Astrocyte of the spinal cord (primary cell): ENCODE results near the gene ACSM5.

Source experiments
- DNase-seq: peaks from one replicate; pipeline ENCODE4 v3.0.0; 2011; ENCODE audit warnings: low read depth, low spot score
- H3K4me3 ChIP-seq: 2 replicates; pipeline ENCODE4 v1.5.1; 2011; ENCODE audit warnings: low read depth, mild to moderate bottlenecking, low read length, moderate library complexity
- in situ Hi-C: cut with HindIII; loops from 2 replicates; pipeline ENCODE4 v1.10.0; 2017; ENCODE audit warnings: low sequenced_read_pairs
- TF ChIP-seq, protein P1 (sequence below): IDR thresholded peaks from 2 replicates; pipeline ENCODE4 v1.5.1; 2012; ENCODE audit warnings: low read depth, mild to moderate bottlenecking, low read length, inconsistent platforms

Gene ACSM5

GRCh38 chr16:20409398-20410120 lies at the start of gene ACSM5:
Gene ACSM5 (plus strand): TSS chr16:20409534. CDS start chr16:20411485, 1,951 bp downstream.
- in situ Hi-C loops, result no loop called here
- TF ChIP-seq, protein P1, sequence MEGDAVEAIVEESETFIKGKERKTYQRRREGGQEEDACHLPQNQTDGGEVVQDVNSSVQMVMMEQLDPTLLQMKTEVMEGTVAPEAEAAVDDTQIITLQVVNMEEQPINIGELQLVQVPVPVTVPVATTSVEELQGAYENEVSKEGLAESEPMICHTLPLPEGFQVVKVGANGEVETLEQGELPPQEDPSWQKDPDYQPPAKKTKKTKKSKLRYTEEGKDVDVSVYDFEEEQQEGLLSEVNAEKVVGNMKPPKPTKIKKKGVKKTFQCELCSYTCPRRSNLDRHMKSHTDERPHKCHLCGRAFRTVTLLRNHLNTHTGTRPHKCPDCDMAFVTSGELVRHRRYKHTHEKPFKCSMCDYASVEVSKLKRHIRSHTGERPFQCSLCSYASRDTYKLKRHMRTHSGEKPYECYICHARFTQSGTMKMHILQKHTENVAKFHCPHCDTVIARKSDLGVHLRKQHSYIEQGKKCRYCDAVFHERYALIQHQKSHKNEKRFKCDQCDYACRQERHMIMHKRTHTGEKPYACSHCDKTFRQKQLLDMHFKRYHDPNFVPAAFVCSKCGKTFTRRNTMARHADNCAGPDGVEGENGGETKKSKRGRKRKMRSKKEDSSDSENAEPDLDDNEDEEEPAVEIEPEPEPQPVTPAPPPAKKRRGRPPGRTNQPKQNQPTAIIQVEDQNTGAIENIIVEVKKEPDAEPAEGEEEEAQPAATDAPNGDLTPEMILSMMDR, result no peak
- DNase-seq, result no peak
- H3K4me3 ChIP-seq, result no peak within 1 kb of the TSS

GRCh38 chr16:20359997-20360396 lies 49.3 kb upstream of the ACSM5 start:
- no peak overlapping the region for H3K4me3 ChIP-seq
- in situ Hi-C loops, result no loop called here
- DNase-seq, result no peak
- TF ChIP-seq, protein P1, result no peak

- in situ Hi-C loops, result no loop called here
- no peak for DNase-seq
- no peak overlapping the region for H3K4me3 ChIP-seq
- TF ChIP-seq, protein P1, result no peak
These were observed 46.1 kb upstream of the ACSM5 start for GRCh38 chr16:20363191-20363590.

DNA sequence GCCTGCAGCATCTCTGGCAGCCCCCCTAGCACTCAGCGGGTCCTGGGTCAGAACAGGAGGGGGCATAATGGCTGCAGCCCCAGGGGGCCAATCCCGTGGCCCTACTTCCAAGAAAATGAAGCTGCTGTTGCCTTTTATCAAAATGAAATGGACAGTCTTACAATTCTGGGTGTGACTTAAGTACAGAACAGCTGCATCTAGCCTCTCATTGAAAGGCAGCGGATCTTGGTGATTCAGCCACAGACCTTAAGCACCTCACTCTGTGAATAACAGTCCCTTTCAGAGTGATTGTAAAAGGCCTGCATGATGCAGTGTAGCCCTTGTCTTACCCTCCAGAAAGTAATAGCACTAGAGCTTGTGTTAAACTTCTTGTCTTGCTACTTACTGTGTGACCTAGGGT lies 45.3 kb upstream of the ACSM5 start:
- DNase-seq, result no peak
- TF ChIP-seq, protein P1, result no peak
- H3K4me3 ChIP-seq, result no peak overlapping the region
- in situ Hi-C loops, result no loop called here

GRCh38 chr16:20369452-20370054 lies 39.8 kb upstream of the ACSM5 start:
- in situ Hi-C loops, result no loop called here
- no peak for DNase-seq
- H3K4me3 ChIP-seq, result no peak overlapping the region
- TF ChIP-seq, protein P1, result no peak

DNA sequence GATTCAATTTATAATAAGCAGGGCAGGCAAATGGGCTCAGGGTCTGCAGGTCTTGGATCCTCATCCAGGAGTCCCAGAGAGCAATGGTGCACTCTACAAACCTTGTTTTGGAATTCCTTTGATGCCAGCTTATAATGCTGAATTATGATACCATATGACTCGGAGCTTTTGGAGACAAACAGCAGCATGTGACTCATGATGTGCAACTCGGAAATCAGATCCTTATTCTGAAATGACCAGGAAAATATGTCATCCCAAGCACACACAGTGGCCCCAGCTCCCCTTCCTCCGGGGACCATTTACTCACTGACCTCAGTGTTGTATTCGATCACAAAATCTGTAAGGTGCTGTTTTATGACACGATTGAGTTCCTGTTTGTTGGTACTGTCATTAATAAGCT lies 36.6 kb upstream of the ACSM5 start:
- H3K4me3 ChIP-seq, result no peak overlapping the region
- DNase-seq, result no peak
- in situ Hi-C loops, result no loop called here
- TF ChIP-seq, protein P1, result no peak
